Natural killer cell treated with Interleukin-12 subunit alpha and Interleukin-12 subunit beta and Interleukin-15 and Interleukin-18, amount 100 ng/mL, for 72 hours (primary cell): ENCODE measurements around the gene PXMP4. TPM values are rescaled to one million over a fixed set of nuclear protein-coding genes. Genes with fewer than 3 reads are reported as not detected.

ENCODE experiments used
- ATAC-seq, 2 donors: fragments of 150-1000 bp; cut with Tn5 transposase in 1 of 2; sonication (Bioruptor Pico), chemical (Tn5 transposase) in 1 of 2; 2 replicates each; pipeline ENCODE4 v1.10.0; 2021
- DNase-seq: peaks from one replicate; pipeline ENCODE4 v3.0.0; 2022; ENCODE audit warnings: low spot score
- H3K27ac Mint-ChIP-seq, 2 donors: 1 replicate in 1 of 2; 2 replicates in 1 of 2; pipeline ENCODE4 v1.8.0; 2022; ENCODE audit warnings: mixed read lengths in 2 of 2, mild to moderate bottlenecking in 1 of 2, moderate library complexity in 1 of 2
- H3K27me3 Mint-ChIP-seq, 2 donors: 1 replicate in 1 of 2; 2 replicates in 1 of 2; pipeline ENCODE4 v1.8.0; 2022; ENCODE audit warnings: mixed read lengths in 2 of 2
- H3K36me3 Mint-ChIP-seq: one replicate; pipeline ENCODE4 v1.8.0; 2022; ENCODE audit warnings: mixed read lengths
- H3K4me1 Mint-ChIP-seq, 2 donors: 1 replicate in 1 of 2; 2 replicates in 1 of 2; pipeline ENCODE4 v1.8.0; 2022; ENCODE audit warnings: low read depth in 2 of 2, mixed read lengths in 2 of 2, mild to moderate bottlenecking in 1 of 2
- H3K4me3 Mint-ChIP-seq: one replicate; pipeline ENCODE4 v1.8.0; 2022; ENCODE audit warnings: mixed read lengths
- H3K9me3 Mint-ChIP-seq: 2 replicates; pipeline ENCODE4 v1.8.0; 2022; ENCODE audit warnings: mixed read lengths
- total RNA-seq, 2 donors: library from RNA; stranded (reverse); gene quantifications; one replicate each; pipeline ENCODE4 v1.2.3, GENCODE V29; 2022

Gene PXMP4
- total RNA-seq, 2 donors from 2014 or later: 6.9 to 9.3 TPM

GRCh38 chr20:33725607-33726264 lies 5.6 kb upstream of the PXMP4 start:
- DNase-seq: no peak
- H3K4me1 Mint-ChIP-seq: peaks cover 4 to 5% of the 10 kb centered on the region in 2 donors
- H3K4me3 Mint-ChIP-seq: no peak overlapping the region
- H3K9me3 Mint-ChIP-seq: no peaks in the 10 kb centered on the region
- no peaks in the 10 kb centered on the region for H3K36me3 Mint-ChIP-seq
- no peaks in the 10 kb centered on the region for H3K27me3 Mint-ChIP-seq
- no peak for ATAC-seq
- H3K27ac Mint-ChIP-seq: no peak overlapping the region

- ATAC-seq (no peak), DNase-seq (peak; percentile 50)
- no peaks in the 10 kb centered on the region for H3K9me3 Mint-ChIP-seq
- no peaks in the 10 kb centered on the region for H3K36me3 Mint-ChIP-seq
- H3K4me1 Mint-ChIP-seq: peaks cover 10 to 13% of the 10 kb centered on the region in 2 donors
- H3K27me3 Mint-ChIP-seq: no peaks in the 10 kb centered on the region
- no peak overlapping the region for H3K27ac Mint-ChIP-seq
- no peak overlapping the region for H3K4me3 Mint-ChIP-seq
These were observed 4.5 kb upstream of the PXMP4 start for GRCh38 chr20:33724439-33725094.

- H3K27ac Mint-ChIP-seq: peak overlapping the region; percentile 82 to 85
- no peaks in the 10 kb centered on the region for H3K27me3 Mint-ChIP-seq
- no peaks in the 10 kb centered on the region for H3K36me3 Mint-ChIP-seq
- peaks cover 17 to 23% of the 10 kb centered on the region in 2 donors for H3K4me1 Mint-ChIP-seq
- ATAC-seq (no peak), DNase-seq (no peak)
- peak overlapping the region; percentile 66 for H3K4me3 Mint-ChIP-seq
- H3K9me3 Mint-ChIP-seq: no peaks in the 10 kb centered on the region
These were observed 1.5 kb upstream of the PXMP4 start for GRCh38 chr20:33721391-33722140.

GRCh38 chr20:33719277-33719988 lies 677 bp downstream of the PXMP4 start:
- Mint-ChIP-seq H3K27ac (peak overlapping the region; percentile 82 to 85), H3K27me3 (no peaks in the 10 kb centered on the region), H3K4me1 (peaks cover 17 to 23% of the 10 kb centered on the region in 2 donors), H3K9me3 (no peaks in the 10 kb centered on the region), H3K36me3 (no peaks in the 10 kb centered on the region), H3K4me3 (peak overlapping the region; percentile 88)
- peak; percentile 25 for DNase-seq
- no peak for ATAC-seq

- Mint-ChIP-seq H3K36me3 (peaks cover 7% of the 10 kb centered on the region), H3K27ac (peak overlapping the region in 1 of 2 donors; percentile 2), H3K4me1 (peaks cover 20 to 23% of the 10 kb centered on the region in 2 donors), H3K4me3 (no peak overlapping the region), H3K9me3 (no peaks in the 10 kb centered on the region), H3K27me3 (no peaks in the 10 kb centered on the region)
- DNase-seq (peak; percentile 25), ATAC-seq (no peak)
These were observed 3.6 kb downstream of the PXMP4 start for GRCh38 chr20:33716498-33716897.

GRCh38 chr20:33713865-33714367 lies 6.2 kb downstream of the PXMP4 start:
- H3K27ac Mint-ChIP-seq: no peak overlapping the region
- H3K36me3 Mint-ChIP-seq: peaks cover 7% of the 10 kb centered on the region
- H3K27me3 Mint-ChIP-seq: no peaks in the 10 kb centered on the region
- DNase-seq (peak; percentile 29), ATAC-seq (no peak)
- H3K4me1 Mint-ChIP-seq: peaks cover 4 to 8% of the 10 kb centered on the region in 2 donors
- H3K9me3 Mint-ChIP-seq: no peaks in the 10 kb centered on the region
- H3K4me3 Mint-ChIP-seq: no peak overlapping the region

GRCh38 chr20:33711446-33711738 lies 8.7 kb downstream of the PXMP4 start:
- Mint-ChIP-seq H3K27ac (no peak overlapping the region), H3K4me1 (peaks cover 0 to 3% of the 10 kb centered on the region in 2 donors), H3K4me3 (no peak overlapping the region), H3K27me3 (no peaks in the 10 kb centered on the region), H3K9me3 (no peaks in the 10 kb centered on the region), H3K36me3 (peaks cover 7% of the 10 kb centered on the region)
- DNase-seq: no peak
- ATAC-seq: no peak

- H3K4me3 Mint-ChIP-seq: no peak overlapping the region
- peaks cover 7% of the 10 kb centered on the region for H3K36me3 Mint-ChIP-seq
- no peaks in the 10 kb centered on the region for H3K27me3 Mint-ChIP-seq
- H3K4me1 Mint-ChIP-seq: peaks cover 0 to 3% of the 10 kb centered on the region in 2 donors
- no peak for DNase-seq
- H3K9me3 Mint-ChIP-seq: no peaks in the 10 kb centered on the region
- ATAC-seq: no peak
- H3K27ac Mint-ChIP-seq: no peak overlapping the region
These were observed 9.2 kb downstream of the PXMP4 start for GRCh38 chr20:33710681-33711445.

- Mint-ChIP-seq H3K4me3 (no peak overlapping the region), H3K27me3 (no peaks in the 10 kb centered on the region), H3K36me3 (peaks cover 7% of the 10 kb centered on the region), H3K4me1 (peaks cover 0 to 3% of the 10 kb centered on the region in 2 donors), H3K9me3 (no peaks in the 10 kb centered on the region), H3K27ac (no peak overlapping the region)
- no peak for ATAC-seq
- no peak for DNase-seq
These were observed 10.1 kb downstream of the PXMP4 start for GRCh38 chr20:33709905-33710541.

- peaks cover 7% of the 10 kb centered on the region for H3K36me3 Mint-ChIP-seq
- H3K9me3 Mint-ChIP-seq: no peaks in the 10 kb centered on the region
- no peaks in the 10 kb centered on the region for H3K27me3 Mint-ChIP-seq
- no peak for ATAC-seq
- DNase-seq: no peak
- H3K4me3 Mint-ChIP-seq: no peak overlapping the region
- no peak overlapping the region for H3K27ac Mint-ChIP-seq
- peaks cover 0 to 3% of the 10 kb centered on the region in 2 donors for H3K4me1 Mint-ChIP-seq
These were observed 10.7 kb downstream of the PXMP4 start for GRCh38 chr20:33709398-33709797.

- Mint-ChIP-seq H3K36me3 (no peaks in the 10 kb centered on the region), H3K4me3 (no peak overlapping the region), H3K27me3 (no peaks in the 10 kb centered on the region), H3K4me1 (no peaks in the 10 kb centered on the region), H3K9me3 (no peaks in the 10 kb centered on the region), H3K27ac (no peak overlapping the region)
- no peak for DNase-seq
- no peak for ATAC-seq
These were observed 12.4 kb downstream of the PXMP4 start for GRCh38 chr20:33707668-33708067.

GRCh38 chr20:33704197-33704924 lies 15.7 kb downstream of the PXMP4 start:
- DNase-seq (peak; percentile 42), ATAC-seq (no peak)
- no peaks in the 10 kb centered on the region for H3K4me1 Mint-ChIP-seq
- no peaks in the 10 kb centered on the region for H3K27me3 Mint-ChIP-seq
- H3K4me3 Mint-ChIP-seq: no peak overlapping the region
- H3K9me3 Mint-ChIP-seq: no peaks in the 10 kb centered on the region
- no peaks in the 10 kb centered on the region for H3K36me3 Mint-ChIP-seq
- no peak overlapping the region for H3K27ac Mint-ChIP-seq
